HepG2 (cell line): ENCODE results near the gene GTF2B. TPM values are rescaled to one million over a fixed set of nuclear protein-coding genes. Genes with fewer than 3 reads are reported as not detected.

Experiments used
- polyA plus RNA-seq, 8 experiments: library from polyadenylated mRNA; depleted of rRNA in 3 of 8; stranded (reverse) in 7 of 8; unstranded in 1 of 8; fragments of >200 nt; fragmentation: Illumina TruSeq in 4 of 8; extraction: Trizol in 4 of 8; gene quantifications; 2 replicates each; pipeline versions ENCODE4 v1.2.1 to v1.2.3, GENCODE V29; 2011 to 2016; ENCODE audit warnings: low read depth in 4 of 8, missing spikeins in 1 of 8, mixed read lengths in 1 of 8; ENCODE audit not compliant: insufficient read depth in 1 of 8
- small RNA-seq, 3 experiments: library from RNA; depleted of rRNA; stranded (forward); fragments of <200 nt; gene quantifications; one replicate each; pipeline ENCODE3, GENCODE V24; 2012; ENCODE audit warnings: low read depth in 2 of 3, low replicate concordance in 1 of 3; ENCODE audit not compliant: insufficient read length in 3 of 3, insufficient read depth in 2 of 3
- total RNA-seq, 5 experiments: library from RNA; depleted of rRNA; stranded (reverse); fragments of >200 nt; fragmentation: Illumina TruSeq; extraction: Trizol; gene quantifications; 2 replicates each; pipeline ENCODE4 v1.2.3, GENCODE V29; 2016; ENCODE audit warnings: low read depth in 1 of 5

The GTF2B gene
- total and polyA plus RNA-seq, 2 of the 13 experiments (the other 11 are each of a cell fraction or from before 2014, with no cell fraction given), result 31.5 to 43.4 TPM

Small RNAs within 50 kb of the gene (small RNA-seq; reads per million reads assigned to genes)
- gene RNU6-125P, result 0 reads per million in 3 experiments

Other genes starting within 250 kb of the GTF2B start
- gene PKN2, start 207.3 kb downstream of the GTF2B start, total RNA-seq (2016; rRNA removed; fragmentation: Illumina TruSeq; extraction: Trizol), result 29.4 and 45.4 TPM in 2 replicates
- gene PKN2, start 207.3 kb downstream of the GTF2B start, polyA plus RNA-seq (2011; rRNA removed), result 14.0 and 17.0 TPM in 2 replicates
- 31.8 and 49.5 TPM in 2 replicates for gene KYAT3, start 101.1 kb upstream of the GTF2B start, total RNA-seq (2016; rRNA removed; fragmentation: Illumina TruSeq; extraction: Trizol)
- 12.2 and 17.7 TPM in 2 replicates for gene KYAT3, start 101.1 kb upstream of the GTF2B start, polyA plus RNA-seq (2011; rRNA removed)
- 15.0 and 19.1 TPM in 2 replicates for gene RBMXL1, start 101.1 kb upstream of the GTF2B start, total RNA-seq (2016; rRNA removed; fragmentation: Illumina TruSeq; extraction: Trizol)
- gene RBMXL1, start 101.1 kb upstream of the GTF2B start, polyA plus RNA-seq (2011; rRNA removed), result 2.2 and 3.0 TPM in 2 replicates
- gene GBP3, start 131.3 kb upstream of the GTF2B start, total RNA-seq (2016; rRNA removed; fragmentation: Illumina TruSeq; extraction: Trizol), result 0.32 and 0.46 TPM in 2 replicates
- 0.16 and 0.56 TPM in 2 replicates for gene GBP3, start 131.3 kb upstream of the GTF2B start, polyA plus RNA-seq (2011; rRNA removed)
- gene GBP1, start 173.6 kb upstream of the GTF2B start, total RNA-seq (2016; rRNA removed; fragmentation: Illumina TruSeq; extraction: Trizol), result 2.3 and 2.6 TPM in 2 replicates
- gene GBP1, start 173.6 kb upstream of the GTF2B start, polyA plus RNA-seq (2011; rRNA removed), result 0.31 and 0.62 TPM in 2 replicates
- gene GBP2, start 234.5 kb upstream of the GTF2B start, total RNA-seq (2016; rRNA removed; fragmentation: Illumina TruSeq; extraction: Trizol), result 5.1 and 6.6 TPM in 2 replicates
- 6.2 and 7.3 TPM in 2 replicates for gene GBP2, start 234.5 kb upstream of the GTF2B start, polyA plus RNA-seq (2011; rRNA removed)